GM23338 (cell line): Measurements from ENCODE around the gene CELSR3.

Experiments
- CTCF ChIP-seq, 2 experiments: fragments of 200-600 bp in 1 of 2; sonication (generic) in 1 of 2; conservative IDR thresholded peaks; 2 replicates each; pipeline versions ENCODE4 v1.5.1 to v1.6.1; 2016 to 2017; ENCODE audit warnings: antibody characterized with exemption in 2 of 2, low read depth in 2 of 2, mild to moderate bottlenecking in 2 of 2, moderate library complexity in 1 of 2
- EZH2 ChIP-seq: fragments of 200-600 bp; sonication (generic); IDR thresholded peaks from one replicate; pipeline ENCODE4 v1.8.0; 2017; ENCODE audit warnings: antibody characterized with exemption, mild to moderate bottlenecking, low read depth; ENCODE audit not compliant: unreplicated experiment
- ZNF462 ChIP-seq: fragments of 250-450 bp; sonication (Bioruptor Pico); IDR thresholded peaks from 2 replicates; pipeline ENCODE4 v1.5.0; 2020; ENCODE audit warnings: mild to moderate bottlenecking, moderate library complexity
- TF ChIP-seq, protein P1 (sequence below): IDR thresholded peaks from one replicate; pipeline ENCODE4 v1.6.1; 2018; ENCODE audit warnings: antibody characterized with exemption; ENCODE audit not compliant: unreplicated experiment

- TF ChIP-seq ZNF462 (CRISPR knock-in tag) (no peak), CTCF (conservative IDR thresholded peaks at IDR 0.05; ENCODE audit: low read depth in 2 of 2) (no peak), EZH2 (no peak)
- TF ChIP-seq, protein P1, sequence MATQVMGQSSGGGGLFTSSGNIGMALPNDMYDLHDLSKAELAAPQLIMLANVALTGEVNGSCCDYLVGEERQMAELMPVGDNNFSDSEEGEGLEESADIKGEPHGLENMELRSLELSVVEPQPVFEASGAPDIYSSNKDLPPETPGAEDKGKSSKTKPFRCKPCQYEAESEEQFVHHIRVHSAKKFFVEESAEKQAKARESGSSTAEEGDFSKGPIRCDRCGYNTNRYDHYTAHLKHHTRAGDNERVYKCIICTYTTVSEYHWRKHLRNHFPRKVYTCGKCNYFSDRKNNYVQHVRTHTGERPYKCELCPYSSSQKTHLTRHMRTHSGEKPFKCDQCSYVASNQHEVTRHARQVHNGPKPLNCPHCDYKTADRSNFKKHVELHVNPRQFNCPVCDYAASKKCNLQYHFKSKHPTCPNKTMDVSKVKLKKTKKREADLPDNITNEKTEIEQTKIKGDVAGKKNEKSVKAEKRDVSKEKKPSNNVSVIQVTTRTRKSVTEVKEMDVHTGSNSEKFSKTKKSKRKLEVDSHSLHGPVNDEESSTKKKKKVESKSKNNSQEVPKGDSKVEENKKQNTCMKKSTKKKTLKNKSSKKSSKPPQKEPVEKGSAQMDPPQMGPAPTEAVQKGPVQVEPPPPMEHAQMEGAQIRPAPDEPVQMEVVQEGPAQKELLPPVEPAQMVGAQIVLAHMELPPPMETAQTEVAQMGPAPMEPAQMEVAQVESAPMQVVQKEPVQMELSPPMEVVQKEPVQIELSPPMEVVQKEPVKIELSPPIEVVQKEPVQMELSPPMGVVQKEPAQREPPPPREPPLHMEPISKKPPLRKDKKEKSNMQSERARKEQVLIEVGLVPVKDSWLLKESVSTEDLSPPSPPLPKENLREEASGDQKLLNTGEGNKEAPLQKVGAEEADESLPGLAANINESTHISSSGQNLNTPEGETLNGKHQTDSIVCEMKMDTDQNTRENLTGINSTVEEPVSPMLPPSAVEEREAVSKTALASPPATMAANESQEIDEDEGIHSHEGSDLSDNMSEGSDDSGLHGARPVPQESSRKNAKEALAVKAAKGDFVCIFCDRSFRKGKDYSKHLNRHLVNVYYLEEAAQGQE: no peak
These were observed 38.7 kb downstream of the CELSR3 start for GRCh38 chr3:48623851-48624547.
